OCI-LY1 (cell line): ENCODE measurements around the gene AMPH.
"Not testable (repeated sequence)": the region's sequence is repeated elsewhere in the genome, so short reads cannot be mapped to it uniquely, and the experiment has no call there.

Experiments used
- H2AFZ ChIP-seq: fragments of 200-600 bp; sonication (generic), shearing (Covaris generic); 2 replicates; pipeline ENCODE4 v1.6.0; 2014; ENCODE audit warnings: antibody characterized with exemption, mild to moderate bottlenecking, low read length
- H3F3A ChIP-seq: fragments of 200-600 bp; sonication (generic), shearing (Covaris generic); 2 replicates; pipeline ENCODE4 v1.6.0; 2014; ENCODE audit warnings: mild to moderate bottlenecking, antibody characterized with exemption, low read length, moderate library complexity; ENCODE audit not compliant: insufficient read depth
- H3K27ac ChIP-seq: fragments of 200-600 bp; sonication (generic); 2 replicates; pipeline ENCODE4 v1.5.1; 2014; ENCODE audit warnings: low read length, mixed run types, mild to moderate bottlenecking, low read depth; ENCODE audit not compliant: poor library complexity, severe bottlenecking
- H3K27me3 ChIP-seq: fragments of 200-600 bp; sonication (generic); 2 replicates; pipeline ENCODE4 v1.6.0; 2014; ENCODE audit warnings: antibody characterized with exemption, mild to moderate bottlenecking, low read length, moderate library complexity; ENCODE audit not compliant: insufficient read depth
- H3K36me3 ChIP-seq: fragments of 200-600 bp; sonication (generic); 2 replicates; pipeline ENCODE4 v1.6.1; 2014; ENCODE audit warnings: mild to moderate bottlenecking, antibody characterized with exemption, low read length, moderate library complexity, mixed read lengths; ENCODE audit not compliant: insufficient read depth
- H3K4me1 ChIP-seq: fragments of 200-600 bp; sonication (generic); 2 replicates; pipeline ENCODE4 v1.5.1; 2014; ENCODE audit warnings: mild to moderate bottlenecking, low read length, moderate library complexity; ENCODE audit not compliant: insufficient read depth, severe bottlenecking
- H3K4me2 ChIP-seq: fragments of 200-600 bp; sonication (generic), shearing (Covaris generic); 2 replicates; pipeline ENCODE4 v1.6.1; 2014; ENCODE audit warnings: low read length
- H3K4me3 ChIP-seq: fragments of 200-600 bp; sonication (generic); 2 replicates; pipeline ENCODE4 v1.5.1; 2014; ENCODE audit warnings: low read length, low read depth, mild to moderate bottlenecking, mixed read lengths; ENCODE audit not compliant: poor library complexity, severe bottlenecking
- H3K79me2 ChIP-seq: fragments of 200-600 bp; shearing (Covaris generic); 2 replicates; pipeline ENCODE4 v1.6.1; 2016; ENCODE audit warnings: mixed run types, low read length, mixed read lengths; ENCODE audit not compliant: insufficient read depth
- H3K9ac ChIP-seq: fragments of 200-600 bp; sonication (generic), shearing (Covaris generic); 2 replicates; pipeline ENCODE4 v1.6.1; 2014; ENCODE audit warnings: mild to moderate bottlenecking, low read length, mixed read lengths
- H3K9me2 ChIP-seq: fragments of 200-600 bp; sonication (generic), shearing (Covaris generic); 2 replicates; pipeline ENCODE4 v1.6.1; 2014; ENCODE audit warnings: low read depth, mild to moderate bottlenecking, low read length, mixed read lengths
- H3K9me3 ChIP-seq: fragments of 200-600 bp; shearing (Covaris generic); 2 replicates; pipeline ENCODE4 v1.6.1; 2014; ENCODE audit warnings: low read length, mixed read lengths
- H4K20me1 ChIP-seq: fragments of 200-600 bp; sonication (generic), shearing (Covaris generic); 2 replicates; pipeline ENCODE4 v1.6.0; 2016; ENCODE audit warnings: mild to moderate bottlenecking, low read length; ENCODE audit not compliant: insufficient read depth
- CTCF ChIP-seq: fragments of 200-600 bp; sonication (generic), shearing (Covaris generic); IDR thresholded peaks from 2 replicates; pipeline ENCODE4 v1.5.1; 2017; ENCODE audit warnings: mild to moderate bottlenecking, antibody characterized with exemption, low read length, moderate library complexity, mixed read lengths
- EZH2 ChIP-seq: fragments of 200-600 bp; sonication (generic), shearing (Covaris generic); IDR thresholded peaks from 2 replicates; pipeline ENCODE4 v1.8.0; 2017; ENCODE audit warnings: borderline replicate concordance, mixed run types, mild to moderate bottlenecking, antibody characterized with exemption, low read length, moderate library complexity, mixed read lengths

The AMPH gene

GRCh38 chr7:38363379-38363778, 267.8 kb downstream of the AMPH start:
- peak; percentile 66 for TF ChIP-seq CTCF
- Histone ChIP-seq H3K4me1 (peaks cover 19% of the 10 kb centered on the region), H3K27ac (peak overlapping the region; percentile 65)
- not testable (repeated sequence) for H3K9ac ChIP-seq, H3K27me3 ChIP-seq, H2AFZ ChIP-seq, H3K4me2 ChIP-seq, H3F3A ChIP-seq, H3K36me3 ChIP-seq, H3K9me3 ChIP-seq, H4K20me1 ChIP-seq, H3K79me2 ChIP-seq, H3K4me3 ChIP-seq, H3K9me2 ChIP-seq

GRCh38 chr7:38362611-38363237, 268.4 kb downstream of the AMPH start:
- Histone ChIP-seq H3K9ac (peak overlapping the region; percentile 18; the same call in 1 of the 2 replicates), H3K4me2 (peak overlapping the region; percentile 46), H3K27ac (peak overlapping the region; percentile 65), H3K4me1 (peaks cover 21% of the 10 kb centered on the region)
- H3K9me3 ChIP-seq, H3K27me3 ChIP-seq, H3K79me2 ChIP-seq, H3F3A ChIP-seq, H3K4me3 ChIP-seq, H4K20me1 ChIP-seq, H3K36me3 ChIP-seq, H2AFZ ChIP-seq, H3K9me2 ChIP-seq: not testable (repeated sequence)

GRCh38 chr7:38360776-38361175, 270.4 kb downstream of the AMPH start:
- Histone ChIP-seq H3K27ac (no peak overlapping the region), H3K9ac (no peak overlapping the region), H3K9me2 (no peaks in the 10 kb centered on the region), H3K4me3 (no peak overlapping the region), H3K79me2 (no peaks in the 10 kb centered on the region), H4K20me1 (no peaks in the 10 kb centered on the region), H3K4me2 (no peak overlapping the region), H3F3A (no peaks in the 10 kb centered on the region), H3K9me3 (no peaks in the 10 kb centered on the region), H2AFZ (no peak overlapping the region), H3K4me1 (peaks cover 21% of the 10 kb centered on the region), H3K36me3 (no peaks in the 10 kb centered on the region), H3K27me3 (no peaks in the 10 kb centered on the region)
- no peak for TF ChIP-seq CTCF
- TF ChIP-seq EZH2 = no peak

GRCh38 chr7:38359071-38359601, 272.0 kb downstream of the AMPH start:
- peak; percentile 41 for TF ChIP-seq CTCF
- not testable (repeated sequence) for H3K27me3 ChIP-seq, H3K9me2 ChIP-seq, H3K9me3 ChIP-seq, H3F3A ChIP-seq, H4K20me1 ChIP-seq, H3K79me2 ChIP-seq, H3K36me3 ChIP-seq, H2AFZ ChIP-seq
- Histone ChIP-seq H3K27ac (peak overlapping the region; percentile 60), H3K4me2 (peak overlapping the region; percentile 59), H3K9ac (peak overlapping the region; percentile 51; the same call in 1 of the 2 replicates), H3K4me1 (peaks cover 21% of the 10 kb centered on the region), H3K4me3 (peak overlapping the region; percentile 50)

- peak overlapping the region; percentile 60 for H3K27ac ChIP-seq
- H3K36me3 ChIP-seq, H3K9me3 ChIP-seq, H3K27me3 ChIP-seq, H3K79me2 ChIP-seq, H2AFZ ChIP-seq, H3K9me2 ChIP-seq, H4K20me1 ChIP-seq, H3F3A ChIP-seq: not testable (repeated sequence)
- H3K9ac ChIP-seq = peak overlapping the region; percentile 51; the same call in 1 of the 2 replicates
- H3K4me3 ChIP-seq = peak overlapping the region; percentile 50
- H3K4me1 ChIP-seq = peaks cover 21% of the 10 kb centered on the region
- peak overlapping the region; percentile 59 for H3K4me2 ChIP-seq
Observed at GRCh38 chr7:38358273-38358831, 272.8 kb downstream of the AMPH start.
